Mesodermal cell (in vitro differentiated cells): ENCODE results near the gene NRARP. TPM values are rescaled to one million over a fixed set of nuclear protein-coding genes. Genes with fewer than 3 reads are reported as not detected.
A peak's percentile ranks its signal among the peaks of the same experiment; 100 is the strongest.
"Not testable (repeated sequence)": the region's sequence is repeated elsewhere in the genome, so short reads cannot be mapped to it uniquely, and the experiment has no call there.

Experiments
- H3K27ac ChIP-seq: 2 replicates; pipeline ENCODE4 v1.7.0; 2013; ENCODE audit warnings: mild to moderate bottlenecking, low read depth, low read length, moderate library complexity; ENCODE audit not compliant: severe bottlenecking
- H3K36me3 ChIP-seq: 2 replicates; pipeline ENCODE4 v1.7.1; 2013; ENCODE audit warnings: mild to moderate bottlenecking, low read length, moderate library complexity; ENCODE audit not compliant: control insufficient read depth, insufficient read depth
- H3K4me1 ChIP-seq: one replicate; pipeline ENCODE4 v1.7.1; 2013; ENCODE audit warnings: mild to moderate bottlenecking, low read length; ENCODE audit not compliant: insufficient read depth, control insufficient read depth, poor library complexity, severe bottlenecking
- H3K4me3 ChIP-seq: 2 replicates; pipeline ENCODE4 v1.7.0; 2013; ENCODE audit warnings: low read length, control low read depth, mild to moderate bottlenecking; ENCODE audit not compliant: insufficient read depth, poor library complexity, severe bottlenecking; ENCODE audit errors: extremely low read depth
- H3K9me3 ChIP-seq: 2 replicates; pipeline ENCODE4 v1.7.1; 2013; ENCODE audit warnings: mild to moderate bottlenecking, low read length, moderate library complexity; ENCODE audit not compliant: control insufficient read depth
- WGBS, 2 experiments: methylation state at CpG; one replicate each; pipeline ENCODE4 v1.1.5; 2013; ENCODE audit warnings: missing lambda C conversion rate in 2 of 2; ENCODE audit not compliant: insufficient coverage in 2 of 2; 5-methylcytosine and 5-hydroxymethylcytosine counted together
- polyA plus RNA-seq, 2 experiments: library from polyadenylated mRNA; stranded (reverse); fragments of 50-300 nt; gene quantifications; one replicate each; pipeline ENCODE4 v1.2.3, GENCODE V29; 2013

The NRARP gene, protein sequence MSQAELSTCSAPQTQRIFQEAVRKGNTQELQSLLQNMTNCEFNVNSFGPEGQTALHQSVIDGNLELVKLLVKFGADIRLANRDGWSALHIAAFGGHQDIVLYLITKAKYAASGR
- 28.9 TPM for polyA plus RNA-seq (2013, experiment 1 of 2)
- 18.4 TPM for polyA plus RNA-seq (2013, experiment 2 of 2)

DNA sequence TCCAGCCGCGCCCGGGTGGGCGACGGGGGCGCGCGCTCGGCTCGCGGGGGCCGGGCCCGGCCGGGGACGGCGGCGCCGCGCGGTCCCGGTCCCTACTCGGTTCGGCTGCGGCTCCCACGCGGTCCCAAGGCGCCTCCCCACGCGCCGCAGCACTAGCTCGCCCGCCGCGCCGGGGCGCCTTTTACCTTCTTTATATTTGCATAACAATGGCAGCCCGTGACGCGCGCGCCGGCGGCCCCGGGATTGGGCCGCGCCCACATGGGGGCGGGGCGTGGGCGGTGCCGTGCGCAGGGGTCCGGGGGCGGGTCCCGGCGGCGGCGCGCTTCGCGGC is at the start of gene NRARP:
NRARP (minus strand) TSS at position 154 of the 331 bp plus-strand sequence. CDS start 343 bp downstream, outside the sequence.
- H3K9me3 ChIP-seq, result no peaks in the 10 kb centered on the region
- no peaks in the 10 kb centered on the region for H3K36me3 ChIP-seq
- WGBS, 2 experiments, result 0% methylated on average over 30 to 47 of the region's 60 CpGs
- peak within 1 kb of the TSS; percentile 51 for H3K4me3 ChIP-seq
- peaks cover 50% of the 10 kb centered on the region for H3K4me1 ChIP-seq
- H3K27ac ChIP-seq, result no peak within 1 kb of the TSS

DNA sequence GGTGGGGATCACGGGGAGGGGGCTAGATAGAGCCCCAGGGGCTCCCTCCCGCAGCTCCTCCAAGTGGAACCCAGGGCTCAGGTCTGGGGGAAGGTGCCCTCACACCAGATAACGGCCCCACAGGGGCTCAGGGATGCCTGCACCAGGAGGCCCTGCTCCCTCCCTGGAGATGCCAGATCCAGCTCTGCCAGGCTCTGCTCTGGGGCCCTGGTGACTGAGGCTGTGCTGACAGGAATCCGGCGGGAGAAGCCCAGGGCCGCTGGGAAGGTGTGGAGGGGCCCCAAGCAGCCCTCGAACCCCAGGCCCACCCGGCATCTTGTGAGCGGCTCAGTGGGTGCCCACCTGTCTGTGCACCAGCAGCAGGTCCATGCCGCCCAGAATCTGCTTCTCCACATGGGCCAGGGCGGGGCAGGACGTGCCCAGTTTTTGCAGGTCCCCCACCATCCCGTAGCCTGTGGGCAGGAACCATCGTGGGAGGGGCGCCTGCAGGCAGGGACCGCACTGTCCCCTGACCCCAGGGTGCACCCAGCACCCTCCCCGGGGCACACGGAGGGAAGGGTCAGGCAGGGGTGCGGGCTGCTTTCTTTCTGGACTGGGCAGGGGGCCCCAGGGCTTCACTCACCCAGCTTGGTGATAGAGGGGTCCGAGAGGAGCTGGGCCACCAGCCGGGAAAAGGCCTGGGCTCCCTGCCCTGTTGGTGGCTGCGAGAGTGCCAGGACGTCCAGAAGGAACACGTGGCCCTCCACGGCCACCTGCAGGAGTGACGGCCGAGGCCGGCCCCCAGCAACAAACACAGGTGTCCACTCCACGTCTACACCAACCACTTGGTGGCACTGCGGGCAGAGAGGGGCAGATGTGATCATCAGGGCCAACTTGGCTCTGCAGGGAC is 48.9 kb upstream of the NRARP start:
- Histone ChIP-seq H3K9me3 (peaks cover 26% of the 10 kb centered on the region), H3K4me3 (no peak overlapping the region), H3K36me3 (no peaks in the 10 kb centered on the region), H3K27ac (no peak overlapping the region), H3K4me1 (no peaks in the 10 kb centered on the region)
- 90 to 92% methylated on average over 24 to 30 of the region's 30 CpGs for WGBS, 2 experiments

- 95 to 96% methylated on average over 13 to 26 of the region's 27 CpGs for WGBS, 2 experiments
- H3K9me3 ChIP-seq, result peaks cover 26% of the 10 kb centered on the region
Measured at GRCh38 chr9:137349471-137350033, 47.5 kb upstream of the NRARP start.

DNA sequence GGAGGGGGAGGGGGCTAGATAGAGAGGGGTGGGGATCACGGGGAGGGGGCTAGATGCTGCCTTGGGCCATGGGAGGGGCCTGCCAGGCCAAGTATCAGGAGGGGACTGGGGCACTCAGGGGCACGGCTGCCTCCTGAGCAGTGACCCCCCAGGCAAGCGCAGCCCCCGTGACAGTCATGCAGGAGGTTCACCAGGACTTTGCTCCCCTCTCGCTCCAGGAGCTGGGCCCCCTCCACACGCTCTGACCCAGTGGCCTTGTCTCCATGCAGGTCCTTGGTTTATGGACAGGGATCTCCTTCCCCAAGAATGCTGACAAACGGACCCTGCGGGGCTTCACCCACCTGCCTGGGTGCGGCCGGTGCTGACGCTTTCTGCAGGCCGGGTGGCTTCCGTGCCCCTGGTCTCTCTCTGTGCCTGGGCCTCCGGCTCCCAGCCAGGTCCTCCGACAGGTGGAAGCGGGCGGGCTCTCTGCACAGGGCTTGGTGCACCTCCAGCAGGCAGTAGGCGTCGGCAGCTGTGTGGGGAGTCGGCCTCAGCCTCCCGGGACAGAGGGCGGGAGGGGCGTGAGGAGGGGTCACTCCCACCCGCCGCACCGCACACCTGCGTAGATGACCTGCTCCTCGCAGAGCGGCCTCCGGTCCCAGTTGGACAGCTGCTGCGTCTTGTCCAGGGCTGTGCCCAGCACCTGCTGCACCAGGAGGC is 46.8 kb upstream of the NRARP start:
- Histone ChIP-seq H3K27ac (no peak overlapping the region), H3K4me3 (no peak overlapping the region), H3K36me3 (no peaks in the 10 kb centered on the region), H3K9me3 (peaks cover 22% of the 10 kb centered on the region), H3K4me1 (no peaks in the 10 kb centered on the region)
- 94 to 95% methylated on average over 26 to 29 of the region's 31 CpGs for WGBS, 2 experiments

More at GRCh38 chr9:137349471-137350033, 47.5 kb upstream of the NRARP start:
- Histone ChIP-seq H3K27ac (no peak overlapping the region), H3K36me3 (no peaks in the 10 kb centered on the region), H3K4me1 (no peaks in the 10 kb centered on the region), H3K4me3 (no peak overlapping the region)

DNA sequence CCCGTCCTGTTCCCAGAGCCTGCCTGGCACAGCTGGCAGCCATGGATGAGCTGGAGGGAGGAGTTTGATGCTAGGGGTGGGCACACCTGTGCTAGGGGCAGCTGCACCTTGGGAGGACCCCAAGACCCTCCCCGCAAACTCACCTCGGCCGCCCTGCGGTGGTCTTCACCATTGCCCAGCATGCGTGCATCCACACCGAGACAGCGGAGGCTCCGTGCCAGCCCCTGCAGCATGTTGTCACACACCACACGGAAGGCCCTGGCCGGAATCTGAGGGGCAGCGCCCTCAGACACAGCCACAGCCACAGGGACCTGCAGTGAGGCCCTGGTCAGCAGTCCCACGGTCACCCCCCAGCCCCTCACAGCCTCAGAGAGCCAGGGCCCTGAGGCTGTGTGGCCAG is 45.9 kb upstream of the NRARP start:
- no peaks in the 10 kb centered on the region for H3K4me1 ChIP-seq
- 93 to 95% methylated on average over 12 to 13 of the region's 13 CpGs for WGBS, 2 experiments

GRCh38 chr9:137342482-137342881 is 40.4 kb upstream of the NRARP start:
- H3K36me3 ChIP-seq, result no peaks in the 10 kb centered on the region
- WGBS, 2 experiments, result 87 to 94% methylated on average over 6 of the region's 7 CpGs
- no peak overlapping the region for H3K27ac ChIP-seq
- H3K4me1 ChIP-seq, result no peaks in the 10 kb centered on the region
- H3K4me3 ChIP-seq, result no peak overlapping the region
- peaks cover 20% of the 10 kb centered on the region for H3K9me3 ChIP-seq

More for the DNA sequence above, 45.9 kb upstream of the NRARP start:
- no peaks in the 10 kb centered on the region for H3K36me3 ChIP-seq
- H3K4me3 ChIP-seq, result no peak overlapping the region
- H3K27ac ChIP-seq, result no peak overlapping the region
- peaks cover 22% of the 10 kb centered on the region for H3K9me3 ChIP-seq

- H3K4me3 ChIP-seq, result no peak overlapping the region
- peaks cover 9% of the 10 kb centered on the region for H3K9me3 ChIP-seq
- no peaks in the 10 kb centered on the region for H3K4me1 ChIP-seq
- WGBS, 2 experiments, result 90% methylated on average over 3 of the region's 6 CpGs; no CpG with 5 or more reads in 1 of the 2 experiments
- no peak overlapping the region for H3K27ac ChIP-seq
- no peaks in the 10 kb centered on the region for H3K36me3 ChIP-seq
Measured at GRCh38 chr9:137341227-137341626, 39.2 kb upstream of the NRARP start.

GRCh38 chr9:137339908-137340462 is 37.9 kb upstream of the NRARP start:
- H3K36me3 ChIP-seq, H3K4me1 ChIP-seq, H3K4me3 ChIP-seq, H3K27ac ChIP-seq, H3K9me3 ChIP-seq: not testable (repeated sequence)
- 87 to 89% methylated on average over 5 to 7 of the region's 12 CpGs for WGBS, 2 experiments

DNA sequence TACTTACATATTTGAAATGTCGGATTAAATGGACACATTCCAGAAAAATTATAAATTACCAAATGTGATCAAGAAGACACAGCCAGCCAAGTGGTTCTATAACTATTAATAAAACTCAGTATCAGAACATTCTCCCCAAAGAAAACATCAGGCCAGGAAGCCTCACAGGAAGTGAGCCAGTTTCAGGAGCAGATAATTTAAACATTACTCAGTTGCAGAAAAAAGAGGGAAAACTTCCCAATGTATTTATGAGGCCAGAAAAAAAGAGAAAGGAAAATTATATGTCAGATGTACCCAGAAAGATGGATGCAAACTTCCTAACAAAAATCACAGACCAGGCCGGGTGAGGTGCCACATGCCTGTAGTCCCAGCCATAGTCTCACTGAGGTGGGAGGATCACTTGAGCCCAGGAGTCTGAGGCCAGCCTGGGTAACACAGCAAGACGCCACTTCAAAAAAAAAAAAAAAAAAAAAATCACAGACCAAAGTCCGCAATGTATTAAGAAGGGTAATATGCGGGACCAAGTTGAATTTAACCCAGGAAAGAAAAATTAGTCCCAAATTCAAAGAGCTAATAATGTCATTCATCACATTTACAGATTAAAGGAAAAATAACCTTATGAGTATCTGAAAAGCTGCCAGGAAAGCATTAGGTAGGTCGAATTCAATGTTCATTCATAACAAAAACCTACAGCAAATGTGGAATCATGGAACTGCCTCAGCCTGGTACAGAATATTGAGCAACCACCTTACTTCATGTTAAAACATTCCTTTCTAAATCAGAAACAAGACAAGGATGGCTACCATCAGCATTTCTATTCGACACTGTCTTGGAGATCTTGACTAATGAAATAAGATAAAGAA is 37.2 kb upstream of the NRARP start:
- H3K4me1 ChIP-seq, result no peaks in the 10 kb centered on the region
- no peak overlapping the region for H3K4me3 ChIP-seq
- no peak overlapping the region for H3K27ac ChIP-seq
- no peaks in the 10 kb centered on the region for H3K36me3 ChIP-seq
- WGBS, 2 experiments, result 40 to 86% methylated on average over 1 to 2 of the region's 7 CpGs
- H3K9me3 ChIP-seq, result peaks cover 5% of the 10 kb centered on the region

GRCh38 chr9:137336735-137337134 is 34.7 kb upstream of the NRARP start:
- H3K9me3 ChIP-seq, result no peaks in the 10 kb centered on the region
- WGBS, 2 experiments, result no CpG with 5 or more reads among the region's 2 CpGs
- H3K36me3 ChIP-seq, result no peaks in the 10 kb centered on the region
- no peak overlapping the region for H3K27ac ChIP-seq
- no peak overlapping the region for H3K4me3 ChIP-seq
- H3K4me1 ChIP-seq, result no peaks in the 10 kb centered on the region
